Measurements from ENCODE around the gene PRR18. TPM values are rescaled to one million over a fixed set of nuclear protein-coding genes. Genes with fewer than 3 reads are reported as not detected.

The PRR18 gene
- total and polyA plus RNA-seq, 2 of the 13 experiments (the other 11 are each of a cell fraction or from before 2014, with no cell fraction given) = 0.04 TPM

- TF ChIP-seq FOXO4 (CRISPR knock-in tag; conservative IDR thresholded peaks at IDR 0.05) (no peak), ZFP82 (CRISPR knock-in tag; IDR thresholded peaks at IDR 0.05; ENCODE audit: borderline replicate concordance) (no peak), BCL6 (CRISPR knock-in tag; IDR thresholded peaks at IDR 0.05) (peak; percentile 14; the same call in 1 of the 2 replicates), MAX (IDR thresholded peaks at IDR 0.05) (peak; percentile 51; the same call in 1 of the 2 replicates), FOXA3 (CRISPR knock-in tag; IDR thresholded peaks at IDR 0.05) (peak; percentile 51; the same call in 1 of the 2 replicates), ZNF431 (CRISPR knock-in tag; IDR thresholded peaks at IDR 0.05; ENCODE audit: borderline replicate concordance, low read depth) (no peak), REPIN1 (CRISPR knock-in tag; IDR thresholded peaks at IDR 0.05; ENCODE audit: borderline replicate concordance, low read depth) (no peak), ZNF543 (CRISPR knock-in tag; IDR thresholded peaks at IDR 0.05) (0 out of 2 replicates have a peak, but pooled peaks have one; percentile 15), DRAP1 (CRISPR knock-in tag; IDR thresholded peaks at IDR 0.05) (no peak), KDM4B (CRISPR knock-in tag; IDR thresholded peaks at IDR 0.05) (no peak), HNRNPL (IDR thresholded peaks at IDR 0.05; ENCODE audit: low read depth, low read length) (0 out of 2 replicates have a peak, but pooled peaks have one; percentile 48), FOXA1 (IDR thresholded peaks at IDR 0.05) (no peak), FOXA1 (CRISPR knock-in tag; IDR thresholded peaks at IDR 0.05) (peak; percentile 84), PITX1 (CRISPR knock-in tag; IDR thresholded peaks at IDR 0.05) (peak; percentile 21; the same call in 1 of the 2 replicates), ZBED4 (CRISPR knock-in tag; IDR thresholded peaks at IDR 0.05; ENCODE audit: borderline replicate concordance) (no peak), ZNF512 (CRISPR knock-in tag; IDR thresholded peaks at IDR 0.05) (peak; percentile 65; the same call in 1 of the 2 replicates), ZNF281 (CRISPR knock-in tag; IDR thresholded peaks at IDR 0.05; ENCODE audit: borderline replicate concordance) (peak; percentile 67; the same call in 1 of the 2 replicates), ZNF207 (IDR thresholded peaks at IDR 0.05; ENCODE audit: borderline replicate concordance) (no peak)
Observed at GRCh38 chr6:166308769-166309589, 787 bp upstream of the PRR18 start (continued).

All from HepG2 (cell line).